Measurements from ENCODE around the gene CAPG.
"Not testable (repeated sequence)": the region's sequence is repeated elsewhere in the genome, so short reads cannot be mapped to it uniquely, and the experiment has no call there.

The CAPG gene

GRCh38 chr2:85395912-85396475 is 14.2 kb downstream of the CAPG start:
- no peak for FAIRE-seq

GRCh38 chr2:85394976-85395375 is 15.2 kb downstream of the CAPG start:
- FAIRE-seq = no peak

- no peak for FAIRE-seq
Observed at GRCh38 chr2:85394261-85394681, 15.9 kb downstream of the CAPG start.

- no peak for FAIRE-seq
Observed at GRCh38 chr2:85393836-85394235, 16.3 kb downstream of the CAPG start.

- no peak for FAIRE-seq
Observed at GRCh38 chr2:85390941-85391669, 19.1 kb downstream of the CAPG start.

GRCh38 chr2:85388878-85389538 is 21.2 kb downstream of the CAPG start:
- FAIRE-seq = no peak

- FAIRE-seq = no peak
Observed at GRCh38 chr2:85387754-85388153, 22.4 kb downstream of the CAPG start.

GRCh38 chr2:85385746-85386145 is 24.4 kb downstream of the CAPG start:
- no peak for FAIRE-seq

- FAIRE-seq = no peak
Observed at GRCh38 chr2:85383850-85384249, 26.3 kb downstream of the CAPG start.

- FAIRE-seq = not testable (repeated sequence)
Observed at GRCh38 chr2:85383151-85383550, 27.0 kb downstream of the CAPG start.

- FAIRE-seq = no peak
Observed at GRCh38 chr2:85380048-85380447, 30.1 kb downstream of the CAPG start.

- FAIRE-seq = no peak
Observed at GRCh38 chr2:85378257-85378656, 31.9 kb downstream of the CAPG start.

GRCh38 chr2:85377083-85377482 is 33.1 kb downstream of the CAPG start:
- FAIRE-seq = no peak

GRCh38 chr2:85376291-85377065 is 33.7 kb downstream of the CAPG start:
- FAIRE-seq = no peak

GRCh38 chr2:85371045-85371444 is 39.1 kb downstream of the CAPG start:
- FAIRE-seq = no peak

GRCh38 chr2:85369500-85369899 is 40.7 kb downstream of the CAPG start:
- no peak for FAIRE-seq

GRCh38 chr2:85368921-85369320 is 41.2 kb downstream of the CAPG start:
- no peak for FAIRE-seq

GRCh38 chr2:85367180-85367579 is 43.0 kb downstream of the CAPG start:
- FAIRE-seq = no peak

GRCh38 chr2:85362653-85363387 is 47.3 kb downstream of the CAPG start:
- not testable (repeated sequence) for FAIRE-seq

- FAIRE-seq = no peak
Observed at GRCh38 chr2:85357736-85358135, 52.4 kb downstream of the CAPG start.

GRCh38 chr2:85356186-85356585 is 54.0 kb downstream of the CAPG start:
- no peak for FAIRE-seq

- FAIRE-seq = no peak
Observed at GRCh38 chr2:85355521-85355920, 54.6 kb downstream of the CAPG start.

- FAIRE-seq = no peak
Observed at GRCh38 chr2:85355073-85355410, 55.1 kb downstream of the CAPG start.
